SK-N-SH treated with all-trans-retinoic acid at 6 μM for 48 hours (cell line): ENCODE results near the gene CRHR2.

Experiments used
- ATAC-seq: fragments of 200-7000 bp; cut with Tn5 transposase; 3 replicates; pipeline ENCODE4 v1.9.1; 2020; ENCODE audit warnings: mild to moderate bottlenecking, moderate library complexity
- BACH2 ChIP-seq: fragments of 250-450 bp; sonication (Bioruptor Pico); IDR thresholded peaks from 2 replicates; pipeline ENCODE4 v1.9.0; 2021; ENCODE audit warnings: mild to moderate bottlenecking, borderline replicate concordance
- CREB5 ChIP-seq: fragments of 250-450 bp; sonication (Bioruptor Pico); IDR thresholded peaks from 2 replicates; pipeline ENCODE4 v1.5.1; 2020; ENCODE audit warnings: low read depth, mild to moderate bottlenecking, moderate library complexity
- CSDC2 ChIP-seq: fragments of 250-450 bp; sonication (Bioruptor Pico); IDR thresholded peaks from 2 replicates; pipeline ENCODE4 v1.5.0; 2020; ENCODE audit warnings: mild to moderate bottlenecking, moderate library complexity
- CSRNP3 ChIP-seq: fragments of 250-450 bp; sonication (Bioruptor Pico); IDR thresholded peaks from 2 replicates; pipeline ENCODE4 v1.5.1; 2021; ENCODE audit warnings: mild to moderate bottlenecking, moderate library complexity
- GLIS3 ChIP-seq: fragments of 250-450 bp; sonication (Bioruptor Pico); IDR thresholded peaks from 2 replicates; pipeline ENCODE4 v1.5.0; 2020; ENCODE audit warnings: mild to moderate bottlenecking, moderate library complexity
- ISL1 ChIP-seq: fragments of 250-450 bp; sonication (Bioruptor Pico); IDR thresholded peaks from 2 replicates; pipeline ENCODE4 v2.1.2; 2022; ENCODE audit warnings: mild to moderate bottlenecking, moderate library complexity
- OSR1 ChIP-seq: fragments of 250-450 bp; sonication (Bioruptor Pico); IDR thresholded peaks from 2 replicates; pipeline ENCODE4 v1.8.0; 2022; ENCODE audit warnings: moderate library complexity, mild to moderate bottlenecking, inconsistent platforms
- PATZ1 ChIP-seq: fragments of 250-450 bp; sonication (Bioruptor Pico); IDR thresholded peaks from 2 replicates; pipeline ENCODE4 v1.8.0; 2020; ENCODE audit warnings: mild to moderate bottlenecking, moderate library complexity, borderline replicate concordance
- POU6F1 ChIP-seq: fragments of 250-450 bp; sonication (Bioruptor Pico); IDR thresholded peaks from 2 replicates; pipeline ENCODE4 v1.8.0; 2021; ENCODE audit warnings: low read depth, mild to moderate bottlenecking, moderate library complexity, borderline replicate concordance
- PPARA ChIP-seq: fragments of 250-450 bp; sonication (Bioruptor Pico); IDR thresholded peaks from 2 replicates; pipeline ENCODE4 v1.5.0; 2020; ENCODE audit warnings: mild to moderate bottlenecking, borderline replicate concordance
- RARB ChIP-seq: fragments of 250-450 bp; sonication (Bioruptor Pico); IDR thresholded peaks from 2 replicates; pipeline ENCODE4 v1.8.0; 2021; ENCODE audit warnings: mild to moderate bottlenecking, moderate library complexity
- SNAI2 ChIP-seq: fragments of 250-450 bp; sonication (Bioruptor Pico); IDR thresholded peaks from 2 replicates; pipeline ENCODE4 v1.5.0; 2020; ENCODE audit warnings: mild to moderate bottlenecking, moderate library complexity
- TCF4 ChIP-seq: fragments of 250-450 bp; sonication (Bioruptor Pico); IDR thresholded peaks from 2 replicates; pipeline ENCODE4 v1.8.0; 2021; ENCODE audit warnings: mild to moderate bottlenecking, moderate library complexity, borderline replicate concordance
- TOX ChIP-seq: fragments of 250-450 bp; sonication (Bioruptor Pico); IDR thresholded peaks from 2 replicates; pipeline ENCODE4 v1.8.0; 2021; ENCODE audit warnings: mild to moderate bottlenecking, moderate library complexity, borderline replicate concordance
- TSHZ2 ChIP-seq: fragments of 250-450 bp; sonication (Bioruptor Pico); IDR thresholded peaks from 2 replicates; pipeline ENCODE4 v1.5.0; 2020; ENCODE audit warnings: mild to moderate bottlenecking, moderate library complexity
- ZC3H10 ChIP-seq: fragments of 250-450 bp; sonication (Bioruptor Pico); IDR thresholded peaks from 2 replicates; pipeline ENCODE4 v1.5.1; 2021; ENCODE audit warnings: mild to moderate bottlenecking, moderate library complexity
- ZFP3 ChIP-seq: fragments of 250-450 bp; sonication (Bioruptor Pico); IDR thresholded peaks from 2 replicates; pipeline ENCODE4 v1.5.0; 2020; ENCODE audit warnings: mild to moderate bottlenecking, moderate library complexity
- ZFP30 ChIP-seq: fragments of 450-650 bp; formaldehyde crosslinking; IDR thresholded peaks from 2 replicates; pipeline ENCODE4 v1.5.0; 2022; ENCODE audit warnings: mild to moderate bottlenecking, moderate library complexity
- ZNF565 ChIP-seq: fragments of 450-650 bp; formaldehyde crosslinking; conservative IDR thresholded peaks from 2 replicates; pipeline ENCODE4 v1.5.0; 2020; ENCODE audit warnings: low read depth, mild to moderate bottlenecking, moderate library complexity
- ZNF70 ChIP-seq: fragments of 450-650 bp; formaldehyde crosslinking; IDR thresholded peaks from 2 replicates; pipeline ENCODE4 v1.5.0; 2020; ENCODE audit warnings: mild to moderate bottlenecking, moderate library complexity
- ZNF8 ChIP-seq: fragments of 450-650 bp; formaldehyde crosslinking; IDR thresholded peaks from 2 replicates; pipeline ENCODE4 v1.5.0; 2020; ENCODE audit warnings: mild to moderate bottlenecking, moderate library complexity

Gene CRHR2

GRCh38 chr7:30650421-30650808 is 31.8 kb downstream of the CRHR2 start (continued):
- TF ChIP-seq CSRNP3 (CRISPR knock-in tag) (no peak), GLIS3 (CRISPR knock-in tag) (no peak), RARB (CRISPR knock-in tag) (no peak), TOX (CRISPR knock-in tag) (no peak), ZNF70 (CRISPR knock-in tag) (no peak), ZFP30 (no peak), PPARA (CRISPR knock-in tag) (no peak), TCF4 (CRISPR knock-in tag) (no peak), ZNF565 (CRISPR knock-in tag) (no peak)

GRCh38 chr7:30649717-30650420 is 32.4 kb downstream of the CRHR2 start:
- ATAC-seq, result no peak
- TF ChIP-seq CSRNP3 (CRISPR knock-in tag) (no peak), CREB5 (CRISPR knock-in tag) (no peak), TSHZ2 (CRISPR knock-in tag) (no peak), CSDC2 (CRISPR knock-in tag) (no peak), TCF4 (CRISPR knock-in tag) (no peak), OSR1 (CRISPR knock-in tag) (no peak), ZNF70 (CRISPR knock-in tag) (no peak), POU6F1 (CRISPR knock-in tag) (no peak), BACH2 (CRISPR knock-in tag) (no peak), SNAI2 (CRISPR knock-in tag) (no peak), ZNF8 (no peak), PATZ1 (no peak), ISL1 (CRISPR knock-in tag) (no peak), PPARA (CRISPR knock-in tag) (no peak), ZFP3 (CRISPR knock-in tag) (no peak), GLIS3 (CRISPR knock-in tag) (no peak), RARB (CRISPR knock-in tag) (no peak), ZC3H10 (CRISPR knock-in tag) (no peak), ZNF565 (CRISPR knock-in tag) (no peak)
